Mucosa of rectum (tissue), 2 donors: ENCODE results near the gene MYO3B.

Source experiments
- H3K27ac ChIP-seq, 2 donors: one replicate each; pipeline ENCODE4 v1.7.0; 2013; ENCODE audit warnings: inconsistent platforms in 2 of 2, low read depth in 2 of 2, low read length in 2 of 2
- H3K27me3 ChIP-seq, 2 donors: one replicate each; pipeline ENCODE4 v1.7.0; 2013; ENCODE audit warnings: low read length in 2 of 2; ENCODE audit not compliant: control insufficient read depth in 2 of 2, insufficient read depth in 2 of 2
- H3K36me3 ChIP-seq, 2 donors: one replicate each; pipeline ENCODE4 v1.7.0; 2013; ENCODE audit warnings: low read length in 2 of 2; ENCODE audit not compliant: control insufficient read depth in 2 of 2, insufficient read depth in 2 of 2
- H3K4me1 ChIP-seq, 2 donors: one replicate each; pipeline ENCODE4 v1.7.0; 2013; ENCODE audit warnings: low read length in 2 of 2, mild to moderate bottlenecking in 1 of 2; ENCODE audit not compliant: control insufficient read depth in 2 of 2, insufficient read depth in 2 of 2
- H3K4me3 ChIP-seq, 2 donors: one replicate each; pipeline ENCODE4 v1.7.0; 2013; ENCODE audit warnings: low read length in 2 of 2
- H3K9ac ChIP-seq, 2 donors: one replicate each; pipeline ENCODE4 v1.7.0; 2013; ENCODE audit warnings: low read length in 2 of 2, low read depth in 1 of 2, mild to moderate bottlenecking in 1 of 2
- H3K9me3 ChIP-seq, 2 donors: one replicate each; pipeline ENCODE4 v1.7.0; 2013; ENCODE audit warnings: low read length in 2 of 2; ENCODE audit not compliant: control insufficient read depth in 2 of 2
- donor health status: healthy.
- donor health status: Normal muscosa, but diverticular disease.

The MYO3B gene

GRCh38 chr2:170229125-170229524 lies 51.2 kb downstream of the MYO3B start:
- Histone ChIP-seq H3K9me3 (no peaks in the 10 kb centered on the region), H3K27ac (no peak overlapping the region), H3K27me3 (no peaks in the 10 kb centered on the region), H3K4me3 (no peak overlapping the region), H3K4me1 (no peaks in the 10 kb centered on the region), H3K9ac (no peak overlapping the region), H3K36me3 (no peaks in the 10 kb centered on the region)

GRCh38 chr2:170229744-170230143 lies 51.8 kb downstream of the MYO3B start:
- Histone ChIP-seq H3K4me1 (no peaks in the 10 kb centered on the region), H3K27ac (no peak overlapping the region), H3K27me3 (no peaks in the 10 kb centered on the region), H3K9me3 (no peaks in the 10 kb centered on the region), H3K9ac (no peak overlapping the region), H3K4me3 (no peak overlapping the region), H3K36me3 (no peaks in the 10 kb centered on the region)

- Histone ChIP-seq H3K36me3 (no peaks in the 10 kb centered on the region), H3K9ac (no peak overlapping the region), H3K4me3 (no peak overlapping the region), H3K27ac (no peak overlapping the region), H3K4me1 (no peaks in the 10 kb centered on the region), H3K9me3 (no peaks in the 10 kb centered on the region), H3K27me3 (no peaks in the 10 kb centered on the region)
Measured at GRCh38 chr2:170235860-170236679, 58.1 kb downstream of the MYO3B start.

GRCh38 chr2:170236680-170237047 lies 58.7 kb downstream of the MYO3B start:
- no peaks in the 10 kb centered on the region for H3K9me3 ChIP-seq
- no peaks in the 10 kb centered on the region for H3K36me3 ChIP-seq
- no peaks in the 10 kb centered on the region for H3K27me3 ChIP-seq
- H3K9ac ChIP-seq: no peak overlapping the region
- H3K27ac ChIP-seq: no peak overlapping the region
- no peaks in the 10 kb centered on the region for H3K4me1 ChIP-seq
- no peak overlapping the region for H3K4me3 ChIP-seq

- no peak overlapping the region for H3K27ac ChIP-seq
- H3K9me3 ChIP-seq: no peaks in the 10 kb centered on the region
- no peak overlapping the region for H3K9ac ChIP-seq
Measured at GRCh38 chr2:170237572-170238120, 59.7 kb downstream of the MYO3B start.

GRCh38 chr2:170238776-170239175 lies 60.8 kb downstream of the MYO3B start:
- Histone ChIP-seq H3K9me3 (no peaks in the 10 kb centered on the region), H3K27ac (no peak overlapping the region), H3K9ac (no peak overlapping the region), H3K4me1 (no peaks in the 10 kb centered on the region), H3K36me3 (no peaks in the 10 kb centered on the region), H3K27me3 (peaks cover 0 to under 1% of the 10 kb centered on the region in 2 donors), H3K4me3 (no peak overlapping the region)

More at GRCh38 chr2:170237572-170238120, 59.7 kb downstream of the MYO3B start:
- Histone ChIP-seq H3K27me3 (no peaks in the 10 kb centered on the region), H3K4me3 (no peak overlapping the region), H3K4me1 (no peaks in the 10 kb centered on the region), H3K36me3 (no peaks in the 10 kb centered on the region)

- Histone ChIP-seq H3K9me3 (no peaks in the 10 kb centered on the region), H3K27me3 (peaks cover 0 to 2% of the 10 kb centered on the region in 2 donors), H3K4me3 (no peak overlapping the region), H3K9ac (no peak overlapping the region), H3K36me3 (no peaks in the 10 kb centered on the region), H3K4me1 (no peaks in the 10 kb centered on the region), H3K27ac (no peak overlapping the region)
Measured at GRCh38 chr2:170240629-170241028, 62.7 kb downstream of the MYO3B start.

- Histone ChIP-seq H3K4me1 (no peaks in the 10 kb centered on the region), H3K9ac (no peak overlapping the region), H3K36me3 (no peaks in the 10 kb centered on the region), H3K4me3 (no peak overlapping the region), H3K27ac (no peak overlapping the region), H3K27me3 (peaks cover 0 to 2% of the 10 kb centered on the region in 2 donors), H3K9me3 (no peaks in the 10 kb centered on the region)
Measured at GRCh38 chr2:170241756-170242155, 63.8 kb downstream of the MYO3B start.

GRCh38 chr2:170243118-170243837 lies 65.3 kb downstream of the MYO3B start:
- no peak overlapping the region for H3K9ac ChIP-seq
- H3K4me1 ChIP-seq: no peaks in the 10 kb centered on the region
- H3K9me3 ChIP-seq: no peaks in the 10 kb centered on the region
- H3K27ac ChIP-seq: no peak overlapping the region
- H3K27me3 ChIP-seq: peaks cover 0 to 2% of the 10 kb centered on the region in 2 donors
- H3K36me3 ChIP-seq: no peaks in the 10 kb centered on the region
- H3K4me3 ChIP-seq: no peak overlapping the region

- H3K4me3 ChIP-seq: no peak overlapping the region
- no peaks in the 10 kb centered on the region for H3K4me1 ChIP-seq
- no peak overlapping the region for H3K27ac ChIP-seq
- no peaks in the 10 kb centered on the region for H3K36me3 ChIP-seq
- H3K9ac ChIP-seq: no peak overlapping the region
- H3K9me3 ChIP-seq: no peaks in the 10 kb centered on the region
- H3K27me3 ChIP-seq: peaks cover 0 to 2% of the 10 kb centered on the region in 2 donors
Measured at GRCh38 chr2:170243898-170244297, 66.0 kb downstream of the MYO3B start.
